NCI-H146 treated with DMSO at 0.1 percent for 48 hours (cell line): Measurements from ENCODE around the gene PTGDS.

Source experiments
- DNase-seq: peaks from one replicate; lab custom pipeline; 2025; ENCODE audit not compliant: unreplicated experiment; lab: John Stamatoyannopoulos, UW

Gene PTGDS

GRCh38 chr9:136957461-136957860 is 19.8 kb upstream of the PTGDS start:
- no peak for DNase-seq

GRCh38 chr9:136957901-136958300 is 19.4 kb upstream of the PTGDS start:
- no peak for DNase-seq

GRCh38 chr9:136958473-136958872 is 18.8 kb upstream of the PTGDS start:
- DNase-seq = no peak

- no peak for DNase-seq
Measured at GRCh38 chr9:136958898-136959850, 18.1 kb upstream of the PTGDS start.

GRCh38 chr9:136960212-136960937 is 16.9 kb upstream of the PTGDS start:
- no peak for DNase-seq

DNA sequence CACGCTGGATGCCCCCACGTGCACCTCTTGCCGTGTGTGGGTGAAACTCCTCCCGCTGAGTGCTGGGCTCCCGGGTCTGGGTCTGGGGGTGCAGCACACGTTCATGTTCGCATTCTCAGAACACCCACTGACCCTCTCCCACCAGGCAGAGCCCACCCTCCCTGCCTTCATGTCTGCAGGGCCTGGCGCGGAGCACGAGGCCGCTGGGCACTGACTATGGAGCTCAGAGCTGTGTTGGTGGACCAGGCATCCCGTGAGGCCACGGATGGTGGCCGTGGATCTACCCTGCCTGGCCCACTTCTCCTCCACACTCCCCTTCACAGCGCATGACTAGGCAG is 16.4 kb upstream of the PTGDS start:
- DNase-seq = no peak

- no peak for DNase-seq
Measured at GRCh38 chr9:136961279-136962065, 15.8 kb upstream of the PTGDS start.

GRCh38 chr9:136962163-136962562 is 15.1 kb upstream of the PTGDS start:
- DNase-seq = no peak

GRCh38 chr9:136962701-136963248 is 14.5 kb upstream of the PTGDS start:
- DNase-seq = no peak

DNA sequence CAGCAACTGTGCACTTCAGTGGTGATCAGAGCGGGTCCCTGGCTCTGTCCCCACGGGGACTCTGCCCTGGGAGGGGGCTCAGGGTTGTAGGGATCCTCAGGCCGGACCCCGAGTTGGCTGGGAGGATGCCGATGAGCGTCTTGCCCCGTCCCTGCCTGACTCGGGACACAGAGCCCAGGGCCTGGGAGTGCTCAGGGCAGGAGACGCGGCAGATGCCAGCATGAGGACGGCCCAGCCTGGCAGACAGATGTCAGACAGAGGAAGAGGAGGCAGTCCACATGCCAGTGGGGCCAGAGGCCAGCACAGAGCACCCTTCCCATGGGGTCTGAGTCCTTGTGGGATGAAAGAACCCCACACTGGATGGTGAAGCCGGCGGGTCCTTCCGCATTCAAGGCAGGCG is 14.0 kb upstream of the PTGDS start:
- no peak for DNase-seq

DNA sequence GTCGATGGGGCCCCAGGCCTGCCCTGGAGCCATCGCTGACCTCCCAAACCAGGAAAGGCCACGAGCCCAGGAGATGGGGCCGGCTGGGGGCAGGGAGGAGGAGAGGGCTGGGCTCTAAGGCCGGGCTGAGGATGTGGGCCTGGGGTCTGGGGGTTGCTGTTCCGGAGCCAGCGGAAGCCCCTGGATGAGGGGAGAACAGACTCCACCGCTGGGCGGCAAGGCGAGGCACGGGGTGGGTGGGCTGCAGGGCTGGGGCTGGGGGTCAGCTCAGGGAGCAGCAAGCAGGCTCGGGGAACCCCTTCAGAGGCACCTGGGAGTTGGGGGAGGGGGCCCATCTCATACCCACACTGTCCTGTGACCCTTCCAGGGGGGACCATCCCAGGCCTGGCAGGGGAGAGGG is 13.6 kb upstream of the PTGDS start:
- DNase-seq = no peak

DNA sequence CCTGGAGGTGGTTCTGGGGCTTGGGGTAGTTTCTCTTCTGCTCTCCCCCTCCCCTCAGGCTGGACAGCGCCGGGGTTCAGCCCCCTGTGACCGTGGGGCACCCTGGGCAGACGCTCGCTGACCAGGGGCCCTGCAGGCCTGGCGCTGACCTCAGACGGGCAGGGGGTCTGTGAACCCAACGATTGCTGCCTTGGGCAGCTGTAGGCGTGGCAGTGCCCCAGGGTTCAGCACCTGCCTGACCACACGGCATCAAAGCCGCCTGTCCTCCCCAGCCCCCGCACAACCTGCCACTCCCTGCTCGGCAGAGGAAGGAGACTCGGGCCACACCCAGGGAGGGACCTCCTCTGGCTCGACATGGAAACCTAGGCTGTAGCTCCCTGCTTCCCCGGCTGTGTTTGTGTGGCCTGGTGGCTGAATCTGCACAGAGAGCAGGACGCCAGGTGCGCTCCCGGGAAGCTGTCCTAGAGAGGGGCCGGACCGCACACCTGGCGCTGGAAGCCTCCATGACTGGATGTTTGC is 13.1 kb upstream of the PTGDS start:
- DNase-seq = peak; percentile 72

GRCh38 chr9:136964833-136965422 is 12.4 kb upstream of the PTGDS start:
- DNase-seq = no peak

DNA sequence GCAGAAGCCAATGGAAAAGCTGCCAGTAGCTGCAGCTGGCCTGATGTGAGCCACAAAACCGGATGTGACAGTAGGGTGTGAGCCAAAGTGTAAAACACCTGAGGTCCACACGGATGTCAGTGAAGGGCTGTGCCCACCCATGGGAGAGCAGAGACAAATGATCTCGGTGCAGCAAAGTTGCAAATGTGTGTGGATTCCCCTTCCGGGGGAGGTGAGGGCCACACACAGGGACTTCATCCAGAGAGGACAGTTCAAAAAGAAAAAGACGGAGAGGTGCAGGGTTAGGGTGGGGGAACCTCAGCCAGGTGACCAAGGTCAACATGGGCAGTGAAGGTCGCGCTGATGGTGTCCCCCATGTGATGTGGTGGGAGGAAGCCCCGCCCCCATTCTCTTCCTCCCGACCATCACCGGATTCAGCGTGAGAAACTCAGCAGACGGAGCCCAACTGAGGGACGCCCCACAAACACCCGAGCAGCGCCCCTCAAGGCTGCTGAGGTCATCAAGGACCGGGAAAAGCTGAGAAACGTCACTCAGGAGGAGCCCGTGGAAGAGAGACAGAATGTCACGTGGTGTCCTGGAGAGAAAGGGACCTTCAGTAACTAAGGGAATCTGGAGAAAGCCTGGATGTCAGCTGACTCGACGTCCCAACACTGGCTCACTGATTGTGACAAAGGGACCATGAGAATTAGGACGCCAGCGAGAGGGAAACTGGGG is 11.4 kb upstream of the PTGDS start:
- no peak for DNase-seq

GRCh38 chr9:136968333-136969127 is 8.8 kb upstream of the PTGDS start:
- DNase-seq = no peak

DNA sequence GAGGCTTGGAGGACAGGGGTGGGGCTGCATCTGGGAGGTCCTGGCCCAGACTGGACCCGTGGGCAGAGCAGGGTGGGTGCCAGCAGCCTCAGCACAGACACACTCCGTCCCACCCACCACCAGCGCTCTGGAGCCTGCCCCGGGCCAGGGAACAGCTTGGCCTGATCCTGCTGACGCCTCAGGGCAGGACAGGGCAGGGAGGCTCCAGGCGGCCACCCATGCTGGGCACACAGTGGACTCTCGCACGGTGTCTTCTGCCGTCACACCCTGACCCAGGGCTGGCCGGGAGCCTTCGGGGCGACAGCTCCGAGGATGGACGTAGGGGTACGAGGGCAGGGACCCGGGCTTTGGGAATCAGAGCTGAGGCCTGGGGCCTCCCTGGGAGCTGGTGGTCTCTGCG is 8.2 kb upstream of the PTGDS start:
- no peak for DNase-seq

DNA sequence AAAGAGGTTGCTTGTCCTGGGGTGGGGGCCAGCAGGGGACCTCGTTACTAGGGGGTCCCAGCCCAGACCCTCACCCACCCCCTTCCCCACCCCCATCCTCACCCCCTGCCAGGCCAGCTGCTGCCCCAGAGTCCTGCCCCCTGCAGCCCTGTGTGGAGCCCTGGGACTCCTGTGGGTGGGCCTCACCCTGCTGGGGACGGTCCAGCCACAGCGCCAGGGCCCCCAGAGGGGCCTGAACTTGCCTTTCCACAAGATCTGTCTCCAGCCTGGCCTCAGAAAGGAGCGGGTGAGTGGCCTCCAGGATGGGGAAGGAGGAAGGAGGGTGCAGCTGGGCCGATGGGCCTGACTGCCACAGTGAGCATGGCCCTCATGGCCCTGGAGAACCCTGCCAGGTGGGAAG is 7.5 kb upstream of the PTGDS start:
- DNase-seq = no peak

DNA sequence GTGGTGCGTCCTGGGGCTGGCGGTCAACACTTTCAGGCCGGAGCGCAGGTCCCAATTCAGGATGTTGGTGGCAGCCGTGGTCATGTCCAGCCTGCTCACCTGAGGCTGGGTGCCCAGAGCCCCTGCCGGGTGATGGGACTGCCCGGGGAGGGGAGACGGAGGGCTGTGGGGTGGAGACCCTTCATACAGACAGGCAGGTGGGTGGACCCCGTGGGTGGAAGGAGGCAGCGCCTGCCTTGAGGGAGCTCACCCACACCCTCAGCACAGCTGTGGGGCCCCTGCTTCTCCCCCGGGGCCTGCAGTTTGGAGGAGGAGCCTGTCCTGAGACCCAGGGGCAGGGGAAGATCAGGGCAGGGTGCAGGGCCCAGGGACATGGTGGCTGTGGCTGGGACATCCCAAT is 6.9 kb upstream of the PTGDS start:
- DNase-seq = no peak

GRCh38 chr9:136971746-136972145 is 5.6 kb upstream of the PTGDS start:
- no peak for DNase-seq
